SU-DHL-6 (cell line): ENCODE results near the gene KCNE1.
"Not testable (repeated sequence)": the region's sequence is repeated elsewhere in the genome, so short reads cannot be mapped to it uniquely, and the experiment has no call there.

Experiments
- H2AFZ ChIP-seq: fragments of 200-600 bp; sonication (generic); 2 replicates; pipeline ENCODE4 v1.6.1; 2014; ENCODE audit warnings: low read depth, mild to moderate bottlenecking, moderate library complexity, mixed read lengths, antibody characterized with exemption, low read length; ENCODE audit not compliant: severe bottlenecking
- H3F3A ChIP-seq: fragments of 200-600 bp; shearing (Covaris generic); 2 replicates; pipeline ENCODE4 v1.6.0; 2016; ENCODE audit warnings: antibody characterized with exemption, mild to moderate bottlenecking; ENCODE audit not compliant: insufficient read depth
- H3K27ac ChIP-seq: fragments of 200-600 bp; sonication (generic); 2 replicates; pipeline ENCODE4 v1.5.1; 2016; ENCODE audit warnings: low read depth, mild to moderate bottlenecking, low read length, moderate library complexity, mixed read lengths
- H3K27me3 ChIP-seq: fragments of 200-600 bp; sonication (generic), shearing (Covaris generic); 2 replicates; pipeline ENCODE4 v1.6.0; 2014; ENCODE audit warnings: mild to moderate bottlenecking, low read length
- H3K36me3 ChIP-seq: fragments of 200-600 bp; sonication (generic); 2 replicates; pipeline ENCODE4 v1.6.1; 2014; ENCODE audit warnings: mild to moderate bottlenecking, low read length, mixed read lengths
- H3K4me2 ChIP-seq: fragments of 300-600, 200-600 bp; shearing (Covaris generic), sonication (generic); 2 replicates; pipeline ENCODE4 v1.6.0; 2014; ENCODE audit warnings: low read length, low read depth, mild to moderate bottlenecking; ENCODE audit not compliant: poor library complexity, severe bottlenecking
- H3K4me3 ChIP-seq: fragments of 200-600 bp; sonication (generic); 2 replicates; pipeline ENCODE4 v1.5.1; 2014; ENCODE audit warnings: antibody characterized with exemption, low read length, mild to moderate bottlenecking, mixed read lengths; ENCODE audit not compliant: insufficient read depth, poor library complexity, severe bottlenecking
- H3K79me2 ChIP-seq: fragments of 200-600 bp; sonication (generic); 2 replicates; pipeline ENCODE4 v1.6.1; 2014; ENCODE audit warnings: mild to moderate bottlenecking, low read length, moderate library complexity; ENCODE audit not compliant: insufficient read depth
- H3K9ac ChIP-seq: fragments of 200-600 bp; sonication (generic); 2 replicates; pipeline ENCODE4 v1.7.0; 2014; ENCODE audit warnings: mild to moderate bottlenecking, low read length
- H3K9me2 ChIP-seq: fragments of 200-600 bp; sonication (generic); replicated peaks from 2 replicates; pipeline ENCODE4 v1.6.1; 2014; ENCODE audit warnings: low read length; ENCODE audit not compliant: insufficient read depth
- H3K9me3 ChIP-seq: fragments of 200-600 bp; sonication (generic); 2 replicates; pipeline ENCODE4 v1.6.1; 2014; ENCODE audit warnings: low read length, mixed read lengths; ENCODE audit not compliant: insufficient read depth
- H4K20me1 ChIP-seq: fragments of 200-600 bp; sonication (generic); 2 replicates; pipeline ENCODE4 v1.6.1; 2014; ENCODE audit warnings: low read depth, mild to moderate bottlenecking, antibody characterized with exemption, low read length, moderate library complexity, mixed read lengths
- EZH2phosphoT487 ChIP-seq: fragments of 200-600 bp; sonication (generic), shearing (Covaris generic); conservative IDR thresholded peaks from 2 replicates; pipeline ENCODE4 v1.6.1; 2018; ENCODE audit warnings: mild to moderate bottlenecking, antibody characterized with exemption, low read length, moderate library complexity, mixed read lengths
- TF ChIP-seq, protein P1 (sequence below): fragments of 200-600 bp; sonication (generic); IDR thresholded peaks from one replicate; pipeline ENCODE4 v1.5.1; 2017; ENCODE audit warnings: antibody characterized with exemption, mild to moderate bottlenecking, low read length, moderate library complexity; ENCODE audit not compliant: insufficient read depth, poor library complexity, severe bottlenecking

The KCNE1 gene

DNA sequence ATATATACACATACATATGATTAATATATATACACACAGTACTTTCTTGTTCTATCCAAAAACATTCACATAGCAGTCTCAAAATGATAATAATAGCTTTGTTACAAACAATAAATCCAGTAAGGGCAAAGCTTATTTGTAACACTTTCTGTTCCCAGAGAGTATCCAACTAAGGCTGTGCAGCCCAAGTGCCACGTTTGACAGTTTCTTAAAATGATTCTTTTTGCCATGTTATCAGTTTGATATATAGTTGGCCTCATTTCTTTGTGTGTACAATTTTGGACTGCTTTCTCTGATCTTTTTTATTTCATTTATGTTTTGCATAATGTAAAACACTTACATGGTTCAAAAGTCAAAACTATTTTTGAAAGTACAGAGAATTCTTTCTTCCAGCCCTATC is 11.8 kb downstream of the KCNE1 start:
- TF ChIP-seq, protein P1, sequence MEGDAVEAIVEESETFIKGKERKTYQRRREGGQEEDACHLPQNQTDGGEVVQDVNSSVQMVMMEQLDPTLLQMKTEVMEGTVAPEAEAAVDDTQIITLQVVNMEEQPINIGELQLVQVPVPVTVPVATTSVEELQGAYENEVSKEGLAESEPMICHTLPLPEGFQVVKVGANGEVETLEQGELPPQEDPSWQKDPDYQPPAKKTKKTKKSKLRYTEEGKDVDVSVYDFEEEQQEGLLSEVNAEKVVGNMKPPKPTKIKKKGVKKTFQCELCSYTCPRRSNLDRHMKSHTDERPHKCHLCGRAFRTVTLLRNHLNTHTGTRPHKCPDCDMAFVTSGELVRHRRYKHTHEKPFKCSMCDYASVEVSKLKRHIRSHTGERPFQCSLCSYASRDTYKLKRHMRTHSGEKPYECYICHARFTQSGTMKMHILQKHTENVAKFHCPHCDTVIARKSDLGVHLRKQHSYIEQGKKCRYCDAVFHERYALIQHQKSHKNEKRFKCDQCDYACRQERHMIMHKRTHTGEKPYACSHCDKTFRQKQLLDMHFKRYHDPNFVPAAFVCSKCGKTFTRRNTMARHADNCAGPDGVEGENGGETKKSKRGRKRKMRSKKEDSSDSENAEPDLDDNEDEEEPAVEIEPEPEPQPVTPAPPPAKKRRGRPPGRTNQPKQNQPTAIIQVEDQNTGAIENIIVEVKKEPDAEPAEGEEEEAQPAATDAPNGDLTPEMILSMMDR, result no peak
- TF ChIP-seq EZH2phosphoT487, result no peak
- Histone ChIP-seq H3F3A (no peaks in the 10 kb centered on the region), H3K4me3 (no peak overlapping the region), H4K20me1 (no peaks in the 10 kb centered on the region), H2AFZ (no peak overlapping the region), H3K79me2 (no peaks in the 10 kb centered on the region), H3K36me3 (no peaks in the 10 kb centered on the region), H3K27me3 (no peaks in the 10 kb centered on the region), H3K27ac (no peak overlapping the region), H3K9ac (no peak overlapping the region), H3K4me2 (no peak overlapping the region), H3K9me3 (no peaks in the 10 kb centered on the region), H3K9me2 (no peaks in the 10 kb centered on the region)

- no peak overlapping the region for H3K27ac ChIP-seq
- no peaks in the 10 kb centered on the region for H3F3A ChIP-seq
- no peaks in the 10 kb centered on the region for H3K79me2 ChIP-seq
- no peak overlapping the region for H3K4me2 ChIP-seq
- H3K9ac ChIP-seq, result no peak overlapping the region
- H3K9me3 ChIP-seq, result no peaks in the 10 kb centered on the region
- H3K36me3 ChIP-seq, result no peaks in the 10 kb centered on the region
- no peak for TF ChIP-seq EZH2phosphoT487
- TF ChIP-seq, protein P1, result no peak
- no peaks in the 10 kb centered on the region for H3K27me3 ChIP-seq
- no peak overlapping the region for H2AFZ ChIP-seq
- H4K20me1 ChIP-seq, result no peaks in the 10 kb centered on the region
- H3K4me3 ChIP-seq, result no peak overlapping the region
- H3K9me2 ChIP-seq, result no peaks in the 10 kb centered on the region
Observed at GRCh38 chr21:34499116-34499515, 12.9 kb downstream of the KCNE1 start.

GRCh38 chr21:34498623-34499022 is 13.4 kb downstream of the KCNE1 start:
- Histone ChIP-seq H3K9ac (no peak overlapping the region), H3K9me3 (no peaks in the 10 kb centered on the region), H3K27ac (no peak overlapping the region), H3K79me2 (no peaks in the 10 kb centered on the region), H4K20me1 (no peaks in the 10 kb centered on the region), H3K36me3 (no peaks in the 10 kb centered on the region), H3F3A (no peaks in the 10 kb centered on the region), H3K4me3 (no peak overlapping the region), H3K4me2 (no peak overlapping the region), H3K9me2 (no peaks in the 10 kb centered on the region), H3K27me3 (no peaks in the 10 kb centered on the region), H2AFZ (no peak overlapping the region)
- no peak for TF ChIP-seq EZH2phosphoT487
- TF ChIP-seq, protein P1, result no peak

DNA sequence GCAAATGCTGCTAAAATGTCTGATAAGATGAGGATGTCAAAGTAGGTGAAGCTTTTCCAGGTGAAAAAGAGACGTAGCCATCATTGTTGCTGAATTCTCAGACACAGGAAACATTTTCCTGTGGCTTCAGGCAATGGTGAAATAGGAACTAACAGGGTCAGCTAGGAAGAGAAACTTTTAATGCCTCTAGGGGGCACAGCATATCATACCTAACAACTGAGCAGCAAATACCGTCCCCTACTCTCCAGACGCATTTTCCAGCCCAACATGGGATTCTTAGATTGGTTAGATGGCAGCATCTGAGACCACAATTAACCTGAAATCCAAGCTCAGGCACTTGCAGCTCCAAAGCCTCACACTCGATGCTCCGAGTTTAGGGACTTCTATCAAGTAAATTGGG is 28.2 kb downstream of the KCNE1 start:
- H3K79me2 ChIP-seq, H3K4me2 ChIP-seq, H3K4me3 ChIP-seq, H3K9me2 ChIP-seq, H3K9me3 ChIP-seq, H3F3A ChIP-seq, H3K9ac ChIP-seq, H3K36me3 ChIP-seq, H2AFZ ChIP-seq, H4K20me1 ChIP-seq, H3K27ac ChIP-seq, H3K27me3 ChIP-seq: not testable (repeated sequence)

- not testable (repeated sequence) for H3K4me2 ChIP-seq, H3K9me2 ChIP-seq, H3K9me3 ChIP-seq, H4K20me1 ChIP-seq, H3K4me3 ChIP-seq, H2AFZ ChIP-seq, H3K36me3 ChIP-seq, H3F3A ChIP-seq, H3K27ac ChIP-seq, H3K79me2 ChIP-seq, H3K27me3 ChIP-seq, H3K9ac ChIP-seq
Observed at GRCh38 chr21:34483435-34483834, 28.6 kb downstream of the KCNE1 start.

- H2AFZ ChIP-seq, H3K9me2 ChIP-seq, H3K9ac ChIP-seq, H3K36me3 ChIP-seq, H3K27me3 ChIP-seq, H3K4me3 ChIP-seq, H3K79me2 ChIP-seq, H3K27ac ChIP-seq, H3K9me3 ChIP-seq, H3K4me2 ChIP-seq, H4K20me1 ChIP-seq, H3F3A ChIP-seq: not testable (repeated sequence)
Observed at GRCh38 chr21:34467333-34467732, 44.7 kb downstream of the KCNE1 start.
